OCI-LY1 (cell line): ENCODE results near the gene TIAM1.

Source experiments
- H2AFZ ChIP-seq: fragments of 200-600 bp; sonication (generic), shearing (Covaris generic); 2 replicates; pipeline ENCODE4 v1.6.0; 2014; ENCODE audit warnings: antibody characterized with exemption, mild to moderate bottlenecking, low read length
- H3F3A ChIP-seq: fragments of 200-600 bp; sonication (generic), shearing (Covaris generic); 2 replicates; pipeline ENCODE4 v1.6.0; 2014; ENCODE audit warnings: mild to moderate bottlenecking, antibody characterized with exemption, low read length, moderate library complexity; ENCODE audit not compliant: insufficient read depth
- H3K27ac ChIP-seq: fragments of 200-600 bp; sonication (generic); 2 replicates; pipeline ENCODE4 v1.5.1; 2014; ENCODE audit warnings: low read length, mixed run types, mild to moderate bottlenecking, low read depth; ENCODE audit not compliant: poor library complexity, severe bottlenecking
- H3K27me3 ChIP-seq: fragments of 200-600 bp; sonication (generic); 2 replicates; pipeline ENCODE4 v1.6.0; 2014; ENCODE audit warnings: antibody characterized with exemption, mild to moderate bottlenecking, low read length, moderate library complexity; ENCODE audit not compliant: insufficient read depth
- H3K36me3 ChIP-seq: fragments of 200-600 bp; sonication (generic); 2 replicates; pipeline ENCODE4 v1.6.1; 2014; ENCODE audit warnings: mild to moderate bottlenecking, antibody characterized with exemption, low read length, moderate library complexity, mixed read lengths; ENCODE audit not compliant: insufficient read depth
- H3K4me1 ChIP-seq: fragments of 200-600 bp; sonication (generic); 2 replicates; pipeline ENCODE4 v1.5.1; 2014; ENCODE audit warnings: mild to moderate bottlenecking, low read length, moderate library complexity; ENCODE audit not compliant: insufficient read depth, severe bottlenecking
- H3K4me2 ChIP-seq: fragments of 200-600 bp; sonication (generic), shearing (Covaris generic); 2 replicates; pipeline ENCODE4 v1.6.1; 2014; ENCODE audit warnings: low read length
- H3K4me3 ChIP-seq: fragments of 200-600 bp; sonication (generic); 2 replicates; pipeline ENCODE4 v1.5.1; 2014; ENCODE audit warnings: low read length, low read depth, mild to moderate bottlenecking, mixed read lengths; ENCODE audit not compliant: poor library complexity, severe bottlenecking
- H3K79me2 ChIP-seq: fragments of 200-600 bp; shearing (Covaris generic); 2 replicates; pipeline ENCODE4 v1.6.1; 2016; ENCODE audit warnings: mixed run types, low read length, mixed read lengths; ENCODE audit not compliant: insufficient read depth
- H3K9ac ChIP-seq: fragments of 200-600 bp; sonication (generic), shearing (Covaris generic); 2 replicates; pipeline ENCODE4 v1.6.1; 2014; ENCODE audit warnings: mild to moderate bottlenecking, low read length, mixed read lengths
- H3K9me2 ChIP-seq: fragments of 200-600 bp; sonication (generic), shearing (Covaris generic); 2 replicates; pipeline ENCODE4 v1.6.1; 2014; ENCODE audit warnings: low read depth, mild to moderate bottlenecking, low read length, mixed read lengths
- H3K9me3 ChIP-seq: fragments of 200-600 bp; shearing (Covaris generic); 2 replicates; pipeline ENCODE4 v1.6.1; 2014; ENCODE audit warnings: low read length, mixed read lengths
- H4K20me1 ChIP-seq: fragments of 200-600 bp; sonication (generic), shearing (Covaris generic); 2 replicates; pipeline ENCODE4 v1.6.0; 2016; ENCODE audit warnings: mild to moderate bottlenecking, low read length; ENCODE audit not compliant: insufficient read depth
- CTCF ChIP-seq: fragments of 200-600 bp; sonication (generic), shearing (Covaris generic); IDR thresholded peaks from 2 replicates; pipeline ENCODE4 v1.5.1; 2017; ENCODE audit warnings: mild to moderate bottlenecking, antibody characterized with exemption, low read length, moderate library complexity, mixed read lengths
- EZH2 ChIP-seq: fragments of 200-600 bp; sonication (generic), shearing (Covaris generic); IDR thresholded peaks from 2 replicates; pipeline ENCODE4 v1.8.0; 2017; ENCODE audit warnings: borderline replicate concordance, mixed run types, mild to moderate bottlenecking, antibody characterized with exemption, low read length, moderate library complexity, mixed read lengths

The TIAM1 gene

DNA sequence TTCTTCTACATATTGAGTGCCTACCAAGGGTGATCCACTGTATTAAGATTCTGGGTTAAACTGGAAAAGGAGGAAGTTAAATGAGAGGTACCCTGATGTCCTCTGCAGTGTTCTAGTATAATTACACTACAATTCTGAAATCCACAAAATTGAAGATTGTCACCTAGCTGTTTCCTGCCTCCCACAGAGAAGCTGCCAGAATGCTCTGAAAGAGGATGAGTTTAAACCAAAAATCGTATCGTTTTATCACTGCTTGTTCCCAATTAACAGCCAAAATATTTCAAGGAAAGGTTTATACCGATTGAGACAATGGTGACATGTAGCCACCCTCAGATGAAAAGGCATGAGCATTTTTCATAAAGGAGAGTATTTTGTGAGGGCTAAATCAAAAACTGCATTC, 28.0 kb downstream of the TIAM1 start:
- H3K4me3 ChIP-seq: no peak overlapping the region
- no peaks in the 10 kb centered on the region for H3K79me2 ChIP-seq
- H3K4me1 ChIP-seq: no peaks in the 10 kb centered on the region
- H3K9me3 ChIP-seq: no peaks in the 10 kb centered on the region
- H2AFZ ChIP-seq: no peak overlapping the region
- H3K27ac ChIP-seq: no peak overlapping the region
- TF ChIP-seq EZH2: no peak
- TF ChIP-seq CTCF: no peak
- H3F3A ChIP-seq: no peaks in the 10 kb centered on the region
- H3K9ac ChIP-seq: no peak overlapping the region
- H3K9me2 ChIP-seq: no peaks in the 10 kb centered on the region
- H4K20me1 ChIP-seq: no peaks in the 10 kb centered on the region
- no peaks in the 10 kb centered on the region for H3K27me3 ChIP-seq
- H3K4me2 ChIP-seq: no peak overlapping the region
- no peaks in the 10 kb centered on the region for H3K36me3 ChIP-seq

DNA sequence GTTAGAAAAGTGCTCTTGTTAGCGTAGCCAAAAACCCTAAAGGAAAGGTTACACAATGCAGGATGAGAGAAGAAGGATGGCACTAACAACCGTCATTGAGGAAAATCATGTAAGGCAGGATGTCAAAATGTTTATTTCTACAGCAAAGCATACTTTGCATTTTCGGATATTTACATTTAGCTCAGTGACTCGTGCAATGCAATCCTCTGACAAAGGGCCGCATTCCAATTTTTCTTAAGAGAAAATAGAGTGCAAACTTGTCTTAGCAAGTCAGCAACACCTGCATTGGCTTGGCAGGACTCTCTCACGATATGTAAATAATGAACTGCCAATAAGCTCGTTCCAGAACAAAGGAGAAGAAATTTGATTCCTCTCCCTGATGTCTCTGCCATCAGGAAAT, 33.3 kb downstream of the TIAM1 start:
- no peak for TF ChIP-seq CTCF
- no peak for TF ChIP-seq EZH2
- Histone ChIP-seq H3F3A (no peaks in the 10 kb centered on the region), H3K27ac (no peak overlapping the region), H3K9ac (no peak overlapping the region), H3K4me2 (no peak overlapping the region), H3K36me3 (no peaks in the 10 kb centered on the region), H3K9me2 (no peaks in the 10 kb centered on the region), H3K4me3 (no peak overlapping the region), H3K4me1 (no peaks in the 10 kb centered on the region), H2AFZ (no peak overlapping the region), H3K9me3 (no peaks in the 10 kb centered on the region), H3K27me3 (no peaks in the 10 kb centered on the region), H3K79me2 (no peaks in the 10 kb centered on the region), H4K20me1 (no peaks in the 10 kb centered on the region)

- H3K9me3 ChIP-seq: no peaks in the 10 kb centered on the region
- no peak overlapping the region for H3K27ac ChIP-seq
- H3K4me3 ChIP-seq: no peak overlapping the region
- H3K4me1 ChIP-seq: no peaks in the 10 kb centered on the region
- H3K79me2 ChIP-seq: no peaks in the 10 kb centered on the region
- TF ChIP-seq EZH2 (no peak), CTCF (no peak)
- no peaks in the 10 kb centered on the region for H4K20me1 ChIP-seq
- H2AFZ ChIP-seq: no peak overlapping the region
- H3F3A ChIP-seq: no peaks in the 10 kb centered on the region
- no peaks in the 10 kb centered on the region for H3K36me3 ChIP-seq
- H3K9me2 ChIP-seq: no peaks in the 10 kb centered on the region
- no peak overlapping the region for H3K4me2 ChIP-seq
- H3K9ac ChIP-seq: no peak overlapping the region
- H3K27me3 ChIP-seq: no peaks in the 10 kb centered on the region
Observed at GRCh38 chr21:31308584-31308983, 35.5 kb downstream of the TIAM1 start.
